Ascending aorta (tissue), 2 donors: ENCODE measurements around the gene NUAK1. TPM values are rescaled to one million over a fixed set of nuclear protein-coding genes. Genes with fewer than 3 reads are reported as not detected.
A peak's percentile ranks its signal among the peaks of the same experiment; 100 is the strongest.

Experiments
- DNase-seq, 2 donors: peaks; one replicate each; pipeline ENCODE4 v3.0.0-alpha.2; 2019; ENCODE audit warnings: low spot score in 2 of 2
- H3K27ac ChIP-seq, 2 donors: fragments of 200-600 bp; sonication (generic); one replicate each; pipeline ENCODE4 v1.5.1; 2016 to 2017; ENCODE audit warnings: mild to moderate bottlenecking in 1 of 2
- H3K27me3 ChIP-seq: fragments of 200-600 bp; sonication (generic); one replicate; pipeline ENCODE4 v1.5.1; 2017
- H3K36me3 ChIP-seq, 2 donors: fragments of 200-600 bp; sonication (generic); one replicate each; pipeline ENCODE4 v1.5.1; 2016
- H3K4me1 ChIP-seq, 2 donors: fragments of 200-600 bp; sonication (generic); one replicate each; pipeline ENCODE4 v1.5.1; 2016 to 2017; ENCODE audit warnings: mild to moderate bottlenecking in 1 of 2
- H3K4me3 ChIP-seq, 2 donors: fragments of 200-600 bp; sonication (generic); one replicate each; pipeline ENCODE4 v1.5.1; 2016 to 2017; ENCODE audit warnings: mild to moderate bottlenecking in 1 of 2
- H3K9me3 ChIP-seq, 2 donors: fragments of 200-600 bp; sonication (generic); one replicate each; pipeline ENCODE4 v1.5.1; 2016
- intact Hi-C: fragments of 100-400 bp; cut with DNase I; formaldehyde crosslinking; loops from one replicate; pipeline ENCODE4 v1.15.1; 2023
- total RNA-seq: library from RNA; depleted of rRNA; stranded (reverse); fragments of >200 nt; gene quantifications from one replicate; pipeline ENCODE4 v1.1.0, GENCODE V29; 2016
- TF ChIP-seq, protein P1 (sequence below), 3 experiments: fragments of 200-600 bp in 2 of 3; fragments of 450-650 bp in 1 of 3; sonication (generic) in 2 of 3; IDR thresholded peaks; one replicate each; pipeline ENCODE4 v1.5.1; 2016 to 2019; ENCODE audit warnings: antibody characterized with exemption in 3 of 3, mild to moderate bottlenecking in 1 of 3, moderate library complexity in 1 of 3

Gene NUAK1
- total RNA-seq, 1 donor from 2014 or later = 29.7 TPM

DNA sequence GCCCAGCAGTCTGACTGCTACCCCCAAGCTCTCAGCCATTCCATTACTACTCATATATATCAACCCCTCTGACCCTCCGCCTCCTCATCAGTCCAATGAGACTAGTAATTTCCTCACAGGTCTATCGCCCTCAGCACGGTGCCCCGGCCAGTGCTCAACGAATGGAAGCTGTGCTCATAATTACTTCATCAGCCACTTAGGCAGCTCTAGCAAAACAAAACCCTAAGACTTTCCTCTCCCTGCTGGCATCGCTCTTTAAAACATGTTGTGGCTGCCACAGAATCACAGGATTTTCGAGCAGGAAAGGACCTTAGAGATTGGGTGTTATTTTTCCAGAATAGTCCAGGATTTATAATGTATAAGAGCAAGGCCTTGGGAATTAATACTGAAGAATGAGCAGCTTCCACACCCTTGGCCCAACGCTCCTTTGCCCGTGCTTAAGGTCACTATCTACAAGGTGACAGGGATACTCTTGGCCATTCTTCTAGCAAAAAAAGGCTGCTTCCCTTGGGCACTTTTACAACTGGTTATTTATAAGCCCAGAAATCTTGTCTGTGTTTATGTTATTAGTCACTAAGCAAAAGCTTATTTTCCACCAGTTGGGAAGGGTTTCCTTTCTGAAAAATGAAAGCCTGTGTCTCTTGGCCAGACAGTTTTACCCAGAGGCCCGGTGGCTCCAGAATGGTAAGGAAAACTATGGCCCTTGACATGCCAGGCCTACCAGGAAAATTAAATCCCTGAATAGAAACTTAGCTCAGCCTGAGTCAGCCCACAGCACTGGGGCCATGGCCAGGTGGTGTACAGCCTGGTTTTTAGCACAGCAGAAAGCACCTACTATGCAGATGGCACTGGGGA lies 47.9 kb downstream of the NUAK1 start:
- H3K4me1 ChIP-seq = peaks cover 18 to 65% of the 10 kb centered on the region in 2 donors
- peak overlapping the region in 1 of 2 donors; percentile 15 for H3K4me3 ChIP-seq
- intact Hi-C loops = loop anchor here (1.0 to 5.0 kb wide), 5 partner anchors 22 to 229 kb away; no protein-coding TSS in a partner anchor
- peak overlapping the region; percentile 87 to 92 for H3K27ac ChIP-seq
- peaks cover 6% of the 10 kb centered on the region in 2 donors for H3K36me3 ChIP-seq
- no peaks in the 10 kb centered on the region for H3K27me3 ChIP-seq
- peak; percentile 77 to 93 for DNase-seq
- TF ChIP-seq, protein P1, sequence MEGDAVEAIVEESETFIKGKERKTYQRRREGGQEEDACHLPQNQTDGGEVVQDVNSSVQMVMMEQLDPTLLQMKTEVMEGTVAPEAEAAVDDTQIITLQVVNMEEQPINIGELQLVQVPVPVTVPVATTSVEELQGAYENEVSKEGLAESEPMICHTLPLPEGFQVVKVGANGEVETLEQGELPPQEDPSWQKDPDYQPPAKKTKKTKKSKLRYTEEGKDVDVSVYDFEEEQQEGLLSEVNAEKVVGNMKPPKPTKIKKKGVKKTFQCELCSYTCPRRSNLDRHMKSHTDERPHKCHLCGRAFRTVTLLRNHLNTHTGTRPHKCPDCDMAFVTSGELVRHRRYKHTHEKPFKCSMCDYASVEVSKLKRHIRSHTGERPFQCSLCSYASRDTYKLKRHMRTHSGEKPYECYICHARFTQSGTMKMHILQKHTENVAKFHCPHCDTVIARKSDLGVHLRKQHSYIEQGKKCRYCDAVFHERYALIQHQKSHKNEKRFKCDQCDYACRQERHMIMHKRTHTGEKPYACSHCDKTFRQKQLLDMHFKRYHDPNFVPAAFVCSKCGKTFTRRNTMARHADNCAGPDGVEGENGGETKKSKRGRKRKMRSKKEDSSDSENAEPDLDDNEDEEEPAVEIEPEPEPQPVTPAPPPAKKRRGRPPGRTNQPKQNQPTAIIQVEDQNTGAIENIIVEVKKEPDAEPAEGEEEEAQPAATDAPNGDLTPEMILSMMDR (IDR thresholded peaks at IDR 0.05) = no peak
- H3K9me3 ChIP-seq = no peaks in the 10 kb centered on the region

DNA sequence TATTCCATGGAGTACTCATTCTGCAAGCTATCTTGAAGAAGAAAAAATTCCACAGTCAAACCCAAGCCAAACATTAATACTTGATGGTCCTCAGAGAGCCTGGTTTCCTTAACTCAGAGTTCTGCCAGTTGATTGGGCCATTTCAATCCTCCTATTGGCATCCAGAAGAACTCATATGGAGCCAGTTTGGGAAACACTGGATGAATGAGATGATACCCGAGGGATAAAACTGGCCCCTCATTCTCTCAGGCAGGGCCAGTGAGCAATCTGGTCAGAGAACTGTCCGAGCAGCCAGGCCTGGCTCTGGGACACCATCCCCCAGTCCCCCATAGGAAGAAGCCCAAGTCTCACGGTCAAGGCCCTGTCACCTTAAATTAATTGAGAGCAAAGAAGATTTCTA lies 48.8 kb downstream of the NUAK1 start:
- Histone ChIP-seq H3K27ac (peak overlapping the region; percentile 87 to 92), H3K4me3 (no peak overlapping the region), H3K9me3 (no peaks in the 10 kb centered on the region), H3K4me1 (peaks cover 18 to 58% of the 10 kb centered on the region in 2 donors), H3K36me3 (peaks cover 6 to 8% of the 10 kb centered on the region in 2 donors), H3K27me3 (no peaks in the 10 kb centered on the region)
- peak in 1 of 2 donors; percentile 64 for DNase-seq
- intact Hi-C loops = loop anchor here (2.0 to 5.0 kb wide), 4 partner anchors 23 to 228 kb away; no protein-coding TSS in a partner anchor
- TF ChIP-seq, protein P1 (IDR thresholded peaks at IDR 0.05) = no peak

DNA sequence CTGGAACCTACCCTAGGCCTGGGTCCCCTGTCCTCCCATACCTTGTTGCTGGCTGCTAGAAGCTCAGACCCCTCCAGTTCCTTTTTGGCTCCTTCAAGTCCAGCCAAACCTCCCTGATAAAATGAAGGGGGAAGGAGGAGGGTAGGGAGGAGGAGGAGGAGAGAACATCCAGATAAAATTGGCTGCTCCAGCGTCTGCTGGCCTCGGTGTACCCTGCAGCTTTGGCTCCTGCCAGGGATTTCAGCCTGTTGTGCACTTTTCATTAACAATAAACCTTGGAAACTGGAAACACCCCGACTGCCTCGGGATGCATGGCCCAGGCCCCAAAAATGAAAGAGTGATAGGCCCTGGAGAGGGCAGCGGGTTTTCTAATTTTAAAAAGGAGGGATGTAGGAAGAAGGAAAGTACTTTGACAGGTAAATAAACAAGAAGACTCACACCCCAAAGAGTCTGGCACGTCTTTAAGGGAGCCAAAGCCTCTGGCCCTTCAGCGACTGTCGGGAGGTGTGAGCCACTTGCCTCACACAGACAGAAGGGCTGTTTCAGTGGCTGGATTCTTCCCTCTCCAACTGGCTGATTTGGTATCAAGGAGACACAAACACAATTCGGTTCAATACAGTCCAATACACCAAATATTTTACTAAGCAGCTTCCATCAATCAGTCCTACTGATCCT lies 49.8 kb downstream of the NUAK1 start:
- Histone ChIP-seq H3K9me3 (no peaks in the 10 kb centered on the region), H3K4me1 (peaks cover 17 to 56% of the 10 kb centered on the region in 2 donors), H3K36me3 (peaks cover 6 to 8% of the 10 kb centered on the region in 2 donors), H3K27me3 (no peaks in the 10 kb centered on the region), H3K4me3 (no peak overlapping the region), H3K27ac (peak overlapping the region; percentile 87 to 92)
- TF ChIP-seq, protein P1 (IDR thresholded peaks at IDR 0.05) = no peak
- DNase-seq = peak in 1 of 2 donors; percentile 60
- intact Hi-C loops = no loop called here

DNA sequence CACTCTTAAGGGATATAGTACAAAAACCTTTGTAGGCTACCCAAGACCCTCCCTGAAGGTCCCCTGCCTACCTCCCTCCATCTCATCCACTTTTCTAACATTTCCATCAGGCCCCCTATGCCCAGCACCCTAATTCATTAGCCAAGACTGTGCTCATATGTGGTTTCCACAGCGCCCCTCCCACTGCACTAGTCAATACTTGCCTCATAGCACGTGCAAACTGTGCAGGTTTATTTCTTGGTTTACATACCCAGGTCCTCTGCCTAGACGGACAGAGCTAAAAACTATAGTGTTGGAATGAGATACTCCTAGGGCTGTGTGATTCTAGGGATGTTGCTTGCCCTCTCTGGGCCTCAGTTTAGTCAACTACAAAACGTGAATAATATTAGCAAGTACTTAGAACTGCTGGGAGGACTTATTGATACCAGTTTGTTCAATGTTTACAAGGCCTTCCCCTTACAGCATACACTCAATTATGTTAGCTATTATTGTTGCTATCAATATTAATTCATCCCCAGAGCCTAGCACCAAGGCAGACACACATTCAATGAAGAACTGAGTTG lies 50.4 kb downstream of the NUAK1 start:
- Histone ChIP-seq H3K27me3 (no peaks in the 10 kb centered on the region), H3K4me1 (peaks cover 13 to 60% of the 10 kb centered on the region in 2 donors), H3K27ac (peak overlapping the region; percentile 87 to 92), H3K9me3 (no peaks in the 10 kb centered on the region), H3K36me3 (peaks cover 11 to 13% of the 10 kb centered on the region in 2 donors), H3K4me3 (no peak overlapping the region)
- TF ChIP-seq, protein P1 (IDR thresholded peaks at IDR 0.05) = no peak
- peak in 1 of 2 donors; percentile 50 for DNase-seq
- intact Hi-C loops = no loop called here

DNA sequence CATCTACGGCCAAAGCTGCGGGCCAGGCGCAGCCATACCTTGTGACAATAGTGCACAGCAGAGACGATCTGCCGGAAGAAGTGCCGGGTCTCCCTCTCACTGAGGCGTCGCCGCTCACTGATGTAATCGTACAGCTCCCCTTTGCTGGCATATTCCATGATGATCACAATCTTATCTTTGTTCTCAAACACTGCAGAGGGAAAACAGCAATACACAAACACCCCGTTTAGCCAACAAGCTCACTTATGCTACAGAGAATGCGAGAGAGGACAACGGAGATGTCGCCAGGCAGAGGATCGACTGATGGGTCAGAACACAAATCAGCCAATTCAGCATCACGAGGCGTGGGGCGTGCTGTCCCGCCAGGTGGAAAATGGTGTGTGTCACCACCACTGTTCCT lies 52.1 kb downstream of the NUAK1 start:
- no peaks in the 10 kb centered on the region for H3K9me3 ChIP-seq
- DNase-seq = peak in 1 of 2 donors; percentile 63
- TF ChIP-seq, protein P1 (IDR thresholded peaks at IDR 0.05) = no peak
- H3K27me3 ChIP-seq = no peaks in the 10 kb centered on the region
- H3K27ac ChIP-seq = peak overlapping the region; percentile 87 to 92
- intact Hi-C loops = no loop called here
- peaks cover 13 to 57% of the 10 kb centered on the region in 2 donors for H3K4me1 ChIP-seq
- no peak overlapping the region for H3K4me3 ChIP-seq
- H3K36me3 ChIP-seq = peaks cover 11 to 21% of the 10 kb centered on the region in 2 donors
